H1 (cell line): Measurements from ENCODE around the gene MUC22. TPM values are rescaled to one million over a fixed set of nuclear protein-coding genes. Genes with fewer than 3 reads are reported as not detected.

Source experiments
- CEBPB ChIP-seq: IDR thresholded peaks from 2 replicates; pipeline ENCODE4 v1.6.1; 2012; ENCODE audit warnings: low read depth, low read length
- RAD21 ChIP-seq, 2 experiments: IDR thresholded peaks in 1 of 2; conservative IDR thresholded peaks in 1 of 2; 2 replicates each; pipeline ENCODE4 v1.6.1; 2011; ENCODE audit warnings: low read depth in 2 of 2, low read length in 2 of 2, improper control_type of control experiment in 1 of 2, inconsistent platforms in 1 of 2, mild to moderate bottlenecking in 1 of 2, moderate library complexity in 1 of 2
- polyA plus RNA-seq, 7 experiments: library from polyadenylated mRNA; depleted of rRNA in 3 of 7; stranded (reverse) in 5 of 7; unstranded in 2 of 7; fragments of >200 nt in 5 of 7; fragments of 200-250 nt in 2 of 7; gene quantifications; 1 replicate in 5 of 7; 2 replicates in 1 of 7; 4 replicates in 1 of 7; pipeline versions ENCODE4 v1.2.1 to v1.2.3, GENCODE V29; 2011 to 2013; ENCODE audit warnings: missing spikeins in 2 of 7, mixed read lengths in 2 of 7
- total RNA-seq: library from RNA; stranded (reverse); fragmentation: NEBNext Ultra II Directional; extraction: Animal tissue kit (Norgen Biotek cat#: 25700); gene quantifications from 2 replicates; pipeline ENCODE4 v1.2.1, GENCODE V29; 2021

MUC22 gene
- total and polyA plus RNA-seq, 2 of the 8 experiments (the other 6 are each of a cell fraction or from before 2014, with no cell fraction given), result 0.02 TPM; not detected in 1

- TF ChIP-seq RAD21 (IDR thresholded peaks at IDR 0.05 in 1 of 2, conservative IDR thresholded peaks at IDR 0.05 in 1 of 2; ENCODE audit: low read depth in 2 of 2, low read length in 2 of 2), result no peak
- no peak for TF ChIP-seq CEBPB
These were observed 543 bp upstream of the MUC22 start (continued) for GRCh38 chr6:31009731-31010130.
